Coronary artery (tissue), 2 donors: ENCODE measurements around the gene TEC.

Source experiments
- DNase-seq: peaks from one replicate; pipeline ENCODE4 v3.0.0-alpha.2; 2017; ENCODE audit warnings: low spot score
- H3K27ac ChIP-seq, 2 donors: fragments of 200-600 bp; sonication (generic); one replicate each; pipeline ENCODE4 v1.5.1; 2016 to 2019
- H3K4me3 ChIP-seq: fragments of 200-600 bp; sonication (generic); 2 replicates; pipeline ENCODE4 v1.5.1; 2016; ENCODE audit warnings: mild to moderate bottlenecking, moderate library complexity
- CTCF ChIP-seq: fragments of 200-600 bp; sonication (generic); IDR thresholded peaks from one replicate; pipeline ENCODE4 v1.5.1; 2019; ENCODE audit warnings: antibody characterized with exemption

TEC gene

GRCh38 chr4:48255072-48255958 lies 14.3 kb downstream of the TEC start:
- no peak overlapping the region for H3K4me3 ChIP-seq
- DNase-seq, result no peak
- no peak overlapping the region for H3K27ac ChIP-seq
- no peak for TF ChIP-seq CTCF

GRCh38 chr4:48254381-48255071 lies 15.1 kb downstream of the TEC start:
- no peak overlapping the region for H3K4me3 ChIP-seq
- TF ChIP-seq CTCF, result no peak
- no peak overlapping the region for H3K27ac ChIP-seq
- no peak for DNase-seq

GRCh38 chr4:48252313-48252712 lies 17.3 kb downstream of the TEC start:
- Histone ChIP-seq H3K4me3 (no peak overlapping the region), H3K27ac (no peak overlapping the region)
- DNase-seq, result no peak
- TF ChIP-seq CTCF, result no peak

- no peak overlapping the region for H3K27ac ChIP-seq
- no peak overlapping the region for H3K4me3 ChIP-seq
- DNase-seq, result no peak
- no peak for TF ChIP-seq CTCF
Measured at GRCh38 chr4:48250980-48251379, 18.7 kb downstream of the TEC start.

GRCh38 chr4:48250343-48250742 lies 19.3 kb downstream of the TEC start:
- DNase-seq, result no peak
- Histone ChIP-seq H3K27ac (no peak overlapping the region), H3K4me3 (no peak overlapping the region)
- no peak for TF ChIP-seq CTCF

GRCh38 chr4:48249378-48249777 lies 20.3 kb downstream of the TEC start:
- no peak overlapping the region for H3K4me3 ChIP-seq
- DNase-seq, result no peak
- TF ChIP-seq CTCF, result no peak
- H3K27ac ChIP-seq, result no peak overlapping the region

GRCh38 chr4:48248559-48248953 lies 21.1 kb downstream of the TEC start:
- H3K4me3 ChIP-seq, result no peak overlapping the region
- no peak for TF ChIP-seq CTCF
- H3K27ac ChIP-seq, result no peak overlapping the region
- DNase-seq, result no peak
